GM20000 (cell line): ENCODE data around the gene DDX19B.
"Not testable (repeated sequence)": the region's sequence is repeated elsewhere in the genome, so short reads cannot be mapped to it uniquely, and the experiment has no call there.

Experiments used
- DNase-seq: peaks from one replicate; pipeline ENCODE4 v3.0.0; 2012; ENCODE audit warnings: low spot score
- CTCF ChIP-seq: IDR thresholded peaks from 2 replicates; pipeline ENCODE4 v1.5.1; 2012; ENCODE audit warnings: mild to moderate bottlenecking, control low read depth; ENCODE audit errors: extremely low read depth, missing control alignments

DDX19B gene

DNA sequence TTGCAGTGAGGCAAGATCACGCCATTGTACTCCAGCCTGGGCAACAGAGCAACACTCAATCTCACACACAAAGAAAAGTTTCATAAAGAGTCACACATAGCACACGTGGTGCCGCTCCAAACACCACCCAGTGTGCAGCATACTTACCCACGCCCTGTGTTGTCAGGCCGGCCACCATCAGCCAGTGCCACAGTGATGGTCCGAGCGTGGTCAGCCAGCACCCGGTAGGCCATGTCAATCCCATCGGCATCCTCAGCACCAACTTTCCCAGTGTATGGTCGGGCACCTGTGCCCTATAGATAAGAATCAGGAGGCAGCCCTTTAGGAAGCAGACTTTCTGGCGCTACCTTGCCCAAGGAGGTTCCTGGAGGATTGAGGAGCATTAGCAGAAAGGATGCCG, 29.5 kb upstream of the DDX19B start:
- no peak for TF ChIP-seq CTCF
- DNase-seq, result no peak

DNA sequence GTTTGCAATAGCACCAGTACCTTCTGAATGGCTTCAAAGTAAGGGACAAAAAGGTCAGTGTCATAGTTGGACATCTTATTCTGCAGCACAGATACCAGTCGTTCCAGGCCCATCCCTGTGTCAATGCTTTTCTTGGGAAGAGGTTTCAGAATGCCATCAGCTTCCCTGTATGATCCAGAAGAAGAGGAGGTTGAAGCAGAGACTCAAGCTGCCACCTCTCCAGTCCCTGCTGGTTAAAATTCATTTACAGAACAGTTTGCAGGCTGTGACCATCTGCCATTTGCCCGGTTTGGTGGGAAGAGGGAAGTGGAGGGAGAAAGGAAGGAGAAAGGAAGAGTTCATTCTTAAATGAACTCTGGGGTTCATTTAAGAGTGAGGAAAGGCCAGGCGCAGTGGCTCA, 28.8 kb upstream of the DDX19B start:
- DNase-seq, result no peak
- TF ChIP-seq CTCF, result no peak

- no peak for TF ChIP-seq CTCF
- DNase-seq, result no peak
Observed at GRCh38 chr16:70271696-70272095, 27.3 kb upstream of the DDX19B start.

DNA sequence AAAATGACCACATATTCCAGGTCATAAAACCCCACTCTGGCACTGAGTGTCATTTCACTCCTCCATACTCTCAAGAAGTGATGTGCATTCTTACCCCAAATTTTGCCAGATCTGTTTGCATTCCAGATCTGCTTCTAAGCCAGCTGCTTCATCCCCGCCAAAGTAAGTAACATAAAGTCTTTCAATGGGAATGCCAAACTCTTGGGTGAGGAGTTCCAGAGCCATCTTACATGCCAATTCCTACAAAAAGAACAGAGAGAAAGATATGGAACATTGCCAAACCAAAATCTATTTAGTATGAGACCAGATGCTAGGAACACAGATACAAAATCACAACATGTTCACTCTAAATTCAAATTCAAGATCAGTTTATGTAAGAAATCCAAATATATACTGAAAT, 22.6 kb upstream of the DDX19B start:
- TF ChIP-seq CTCF, result no peak
- DNase-seq, result no peak

DNA sequence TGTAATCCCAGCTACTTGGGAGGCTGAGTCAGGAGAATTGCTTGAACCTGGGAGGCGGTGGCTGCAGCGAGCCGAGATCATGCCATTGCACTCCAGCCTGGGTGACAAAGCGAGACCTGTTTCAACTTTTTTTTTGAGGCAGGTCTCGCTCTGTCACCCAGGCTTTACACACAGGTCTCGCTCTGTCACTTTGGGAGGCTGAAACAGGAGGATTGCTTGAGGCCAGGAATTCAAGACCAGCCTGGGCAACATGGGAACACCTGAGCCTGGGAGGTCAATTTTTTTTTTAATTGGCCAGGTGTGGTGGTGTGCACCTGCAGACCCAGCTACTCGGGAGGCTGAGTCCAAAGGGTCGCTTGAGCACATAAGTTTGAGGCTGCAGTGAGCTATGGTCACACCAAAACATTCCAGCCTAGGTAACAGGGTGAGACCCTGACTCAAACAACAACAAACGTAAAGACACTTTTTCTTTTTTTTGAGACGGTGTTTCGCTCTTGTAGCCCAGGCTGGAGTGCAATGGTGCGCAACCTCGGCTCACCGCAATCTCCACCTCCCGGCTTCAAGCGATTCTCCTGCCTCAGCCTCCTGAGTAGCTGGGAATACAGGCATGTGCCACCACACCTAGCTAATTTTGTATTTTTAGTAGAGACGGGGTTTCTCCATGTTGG, 11.5 kb upstream of the DDX19B start:
- not testable (repeated sequence) for DNase-seq

- no peak for TF ChIP-seq CTCF
- DNase-seq, result peak; percentile 96
Observed at GRCh38 chr16:70289229-70290094, 9.5 kb upstream of the DDX19B start, which contains the start of gene AARS1. Gene AARS1 (minus strand): TSS chr16:70289506. CDS start chr16:70282763, 6,743 bp downstream.

GRCh38 chr16:70290949-70291519, 8.0 kb upstream of the DDX19B start:
- no peak for DNase-seq
- no peak for TF ChIP-seq CTCF

- DNase-seq, result not testable (repeated sequence)
Observed at GRCh38 chr16:70292148-70292547, 6.8 kb upstream of the DDX19B start.
